ENCODE results near the gene HGF.
A peak's percentile ranks its signal among the peaks of the same experiment; 100 is the strongest.

The HGF gene

GRCh38 chr7:81685270-81685868 is 84.5 kb downstream of the HGF start:
- no peak; the same call in 1 of the 2 replicates for TF ChIP-seq CSDC2 (CRISPR knock-in tag; IDR thresholded peaks at IDR 0.05)
- TF ChIP-seq ISL1 (CRISPR knock-in tag; IDR thresholded peaks at IDR 0.05), result no peak
- TF ChIP-seq GLIS3 (CRISPR knock-in tag; IDR thresholded peaks at IDR 0.05), result no peak
- no peak for TF ChIP-seq ZFP30 (CRISPR knock-in tag; IDR thresholded peaks at IDR 0.05)
- TF ChIP-seq CREB5 (CRISPR knock-in tag; IDR thresholded peaks at IDR 0.05; ENCODE audit: low read depth), result no peak
- no peak for TF ChIP-seq OSR1 (CRISPR knock-in tag; IDR thresholded peaks at IDR 0.05)
- no peak for TF ChIP-seq SNAI2 (CRISPR knock-in tag; IDR thresholded peaks at IDR 0.05)
- TF ChIP-seq RARB (CRISPR knock-in tag; IDR thresholded peaks at IDR 0.05), result no peak
- no peak for TF ChIP-seq PATZ1 (CRISPR knock-in tag; IDR thresholded peaks at IDR 0.05; ENCODE audit: borderline replicate concordance)
- TF ChIP-seq POU6F1 (CRISPR knock-in tag; IDR thresholded peaks at IDR 0.05; ENCODE audit: borderline replicate concordance, low read depth), result no peak
- TF ChIP-seq ZNF8 (CRISPR knock-in tag; IDR thresholded peaks at IDR 0.05), result no peak
- TF ChIP-seq ZC3H10 (CRISPR knock-in tag; IDR thresholded peaks at IDR 0.05), result no peak
- no peak for TF ChIP-seq TCF4 (CRISPR knock-in tag; IDR thresholded peaks at IDR 0.05; ENCODE audit: borderline replicate concordance)
- peak; percentile 68 for ATAC-seq

- peak; percentile 97 for ATAC-seq
- TF ChIP-seq ARNTL (CRISPR knock-in tag; IDR thresholded peaks at IDR 0.05; ENCODE audit: borderline replicate concordance, low read depth) (no peak), PATZ1 (CRISPR knock-in tag; IDR thresholded peaks at IDR 0.05; ENCODE audit: borderline replicate concordance) (peak; percentile 99), CREB5 (CRISPR knock-in tag; IDR thresholded peaks at IDR 0.05; ENCODE audit: low read depth) (peak; percentile 79), POU6F1 (CRISPR knock-in tag; IDR thresholded peaks at IDR 0.05; ENCODE audit: borderline replicate concordance, low read depth) (peak; percentile 71), CSRNP3 (CRISPR knock-in tag; IDR thresholded peaks at IDR 0.05) (peak; percentile 86; the same call in 1 of the 2 replicates), TOX (CRISPR knock-in tag; IDR thresholded peaks at IDR 0.05; ENCODE audit: borderline replicate concordance) (peak; percentile 79; the same call in 1 of the 2 replicates), TSHZ2 (CRISPR knock-in tag; IDR thresholded peaks at IDR 0.05) (peak; percentile 96), PPARA (CRISPR knock-in tag; IDR thresholded peaks at IDR 0.05; ENCODE audit: borderline replicate concordance) (no peak), ISL1 (CRISPR knock-in tag; IDR thresholded peaks at IDR 0.05) (peak; percentile 94), BACH2 (CRISPR knock-in tag; IDR thresholded peaks at IDR 0.05; ENCODE audit: borderline replicate concordance) (peak; percentile 72; the same call in 1 of the 2 replicates), ZFP3 (CRISPR knock-in tag; IDR thresholded peaks at IDR 0.05) (peak; percentile 89), TCF4 (CRISPR knock-in tag; IDR thresholded peaks at IDR 0.05; ENCODE audit: borderline replicate concordance) (peak; percentile 90), CSDC2 (CRISPR knock-in tag; IDR thresholded peaks at IDR 0.05) (peak; percentile 87; the same call in 1 of the 2 replicates), SNAI2 (CRISPR knock-in tag; IDR thresholded peaks at IDR 0.05) (no peak), ZNF70 (CRISPR knock-in tag; IDR thresholded peaks at IDR 0.05) (peak; percentile 64; the same call in 1 of the 2 replicates), OSR1 (CRISPR knock-in tag; IDR thresholded peaks at IDR 0.05) (no peak), ZC3H10 (CRISPR knock-in tag; IDR thresholded peaks at IDR 0.05) (peak; percentile 87), RARB (CRISPR knock-in tag; IDR thresholded peaks at IDR 0.05) (0 out of 2 replicates have a peak, but pooled peaks have one; percentile 22), ESRRG (CRISPR knock-in tag; IDR thresholded peaks at IDR 0.05) (no peak), GLIS3 (CRISPR knock-in tag; IDR thresholded peaks at IDR 0.05) (no peak)
Observed at GRCh38 chr7:81684514-81685269, 85.2 kb downstream of the HGF start.

Data from SK-N-SH treated with all-trans-retinoic acid at 6 μM for 48 hours (cell line).